Tibial nerve (tissue), 3 donors: ENCODE results near the gene SLC6A8.

Experiments
- POLR2A ChIP-seq, 2 donors: fragments of 450-650 bp; IDR thresholded peaks; one replicate each; pipeline ENCODE4 v1.6.1; 2017; ENCODE audit warnings: antibody characterized with exemption in 2 of 2, mild to moderate bottlenecking in 2 of 2, moderate library complexity in 2 of 2
- TF ChIP-seq, protein P1 (sequence below), 5 experiments: fragments of 200-600 bp in 3 of 5; fragments of 450-650 bp in 2 of 5; sonication (generic) in 3 of 5; IDR thresholded peaks; one replicate each; pipeline ENCODE4 v1.5.1; 2016 to 2019; ENCODE audit warnings: antibody characterized with exemption in 5 of 5, mild to moderate bottlenecking in 3 of 5, moderate library complexity in 2 of 5

DNA sequence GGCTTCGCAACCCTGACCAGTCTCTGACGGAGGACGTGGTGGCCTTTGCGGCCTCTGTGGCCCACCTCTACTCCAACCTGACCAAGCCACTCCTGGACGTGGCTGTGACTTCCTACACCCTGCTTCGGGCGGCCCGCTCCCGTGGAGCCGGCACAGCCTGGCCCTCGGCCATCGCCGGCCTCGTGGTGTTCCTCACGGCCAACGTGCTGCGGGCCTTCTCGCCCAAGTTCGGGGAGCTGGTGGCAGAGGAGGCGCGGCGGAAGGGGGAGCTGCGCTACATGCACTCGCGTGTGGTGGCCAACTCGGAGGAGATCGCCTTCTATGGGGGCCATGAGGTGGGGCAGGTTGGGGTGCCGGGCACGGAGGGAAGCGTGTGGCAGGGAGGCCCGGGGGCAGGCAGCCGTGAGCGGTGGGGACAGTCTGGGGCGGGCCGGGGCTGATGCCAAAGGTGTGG lies 38.1 kb downstream of the SLC6A8 start:
- TF ChIP-seq, protein P1, sequence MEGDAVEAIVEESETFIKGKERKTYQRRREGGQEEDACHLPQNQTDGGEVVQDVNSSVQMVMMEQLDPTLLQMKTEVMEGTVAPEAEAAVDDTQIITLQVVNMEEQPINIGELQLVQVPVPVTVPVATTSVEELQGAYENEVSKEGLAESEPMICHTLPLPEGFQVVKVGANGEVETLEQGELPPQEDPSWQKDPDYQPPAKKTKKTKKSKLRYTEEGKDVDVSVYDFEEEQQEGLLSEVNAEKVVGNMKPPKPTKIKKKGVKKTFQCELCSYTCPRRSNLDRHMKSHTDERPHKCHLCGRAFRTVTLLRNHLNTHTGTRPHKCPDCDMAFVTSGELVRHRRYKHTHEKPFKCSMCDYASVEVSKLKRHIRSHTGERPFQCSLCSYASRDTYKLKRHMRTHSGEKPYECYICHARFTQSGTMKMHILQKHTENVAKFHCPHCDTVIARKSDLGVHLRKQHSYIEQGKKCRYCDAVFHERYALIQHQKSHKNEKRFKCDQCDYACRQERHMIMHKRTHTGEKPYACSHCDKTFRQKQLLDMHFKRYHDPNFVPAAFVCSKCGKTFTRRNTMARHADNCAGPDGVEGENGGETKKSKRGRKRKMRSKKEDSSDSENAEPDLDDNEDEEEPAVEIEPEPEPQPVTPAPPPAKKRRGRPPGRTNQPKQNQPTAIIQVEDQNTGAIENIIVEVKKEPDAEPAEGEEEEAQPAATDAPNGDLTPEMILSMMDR (IDR thresholded peaks at IDR 0.05) = no peak
- TF ChIP-seq POLR2A (IDR thresholded peaks at IDR 0.05) = no peak
